IMR-90 (cell line): Measurements from ENCODE around the gene KLRF2. TPM values are rescaled to one million over a fixed set of nuclear protein-coding genes. Genes with fewer than 3 reads are reported as not detected.

Source experiments
- ATAC-seq: fragments of 200-7000 bp; cut with Tn5 transposase; 2 replicates; pipeline ENCODE4 v1.9.1; 2020; ENCODE audit warnings: low read depth, mild to moderate bottlenecking, moderate library complexity
- BruUV-seq: library from RNA; stranded (reverse); fragments of 400-500 nt; replicated peaks from 2 replicates; lab custom pipeline; 2021; lab: Mats Ljungman, UMichigan
- CTCF ChIA-PET: fragments of 300-600 bp; formaldehyde crosslinking; extraction: SDS; loops from one replicate; lab custom pipeline; 2021; ENCODE audit warnings: antibody characterized with exemption; lab: Yijun Ruan, JAX
- POLR2A ChIA-PET: fragments of 300-600 bp; sonication (Branson Sonifier 250); formaldehyde crosslinking; loops from one replicate; lab custom pipeline; 2022; ENCODE audit warnings: antibody characterized with exemption; ENCODE audit not compliant: unreplicated experiment; lab: Charles Lee
- DNase-seq: peaks from one replicate; pipeline ENCODE4 v3.0.0; 2013
- H2AFZ ChIP-seq: replicated peaks from 2 replicates; pipeline ENCODE3; 2013; ENCODE audit warnings: low read length, mild to moderate bottlenecking; ENCODE audit not compliant: poor library complexity
- H2AK5ac ChIP-seq: 2 replicates; pipeline ENCODE4 v1.6.1; 2013; ENCODE audit warnings: low read depth, low read length, inconsistent platforms
- H2AK9ac ChIP-seq: replicated peaks from 2 replicates; pipeline ENCODE3; 2013; ENCODE audit warnings: mild to moderate bottlenecking, low read depth, low read length, moderate library complexity; ENCODE audit not compliant: poor library complexity
- H2BK120ac ChIP-seq: 2 replicates; pipeline ENCODE4 v1.6.1; 2013; ENCODE audit warnings: low read depth, low read length, inconsistent platforms
- H2BK15ac ChIP-seq: 3 replicates; pipeline ENCODE4 v1.6.1; 2013; ENCODE audit warnings: low read depth, low read length, inconsistent platforms
- H2BK20ac ChIP-seq: 2 replicates; pipeline ENCODE4 v1.6.1; 2013; ENCODE audit warnings: low read depth, mild to moderate bottlenecking, inconsistent platforms, low read length, moderate library complexity
- H2BK5ac ChIP-seq: 2 replicates; pipeline ENCODE4 v1.6.1; 2013; ENCODE audit warnings: mild to moderate bottlenecking, low read depth, low read length, inconsistent platforms; ENCODE audit not compliant: poor library complexity, severe bottlenecking
- H3K14ac ChIP-seq: replicated peaks from 2 replicates; pipeline ENCODE4 v1.6.1; 2013; ENCODE audit warnings: low read depth, low read length, inconsistent platforms
- H3K18ac ChIP-seq: 2 replicates; pipeline ENCODE4 v1.6.1; 2013; ENCODE audit warnings: low read depth, low read length, control low read depth
- H3K23ac ChIP-seq: 2 replicates; pipeline ENCODE4 v1.6.1; 2013; ENCODE audit warnings: low read depth, low read length, inconsistent platforms
- H3K27ac ChIP-seq: 2 replicates; pipeline ENCODE4 v1.5.1; 2013; ENCODE audit warnings: mild to moderate bottlenecking, control low read depth, low read length; ENCODE audit not compliant: insufficient read depth
- H3K27me3 ChIP-seq: 2 replicates; pipeline ENCODE4 v1.6.1; 2013; ENCODE audit warnings: low read length; ENCODE audit not compliant: control insufficient read depth, insufficient read depth
- H3K36me3 ChIP-seq: 2 replicates; pipeline ENCODE4 v1.6.1; 2013; ENCODE audit warnings: low read length, mixed read lengths; ENCODE audit not compliant: control insufficient read depth, insufficient read depth
- H3K4ac ChIP-seq: 2 replicates; pipeline ENCODE4 v1.6.1; 2013; ENCODE audit warnings: low read depth, low read length, inconsistent platforms
- H3K4me1 ChIP-seq: 2 replicates; pipeline ENCODE4 v1.6.1; 2013; ENCODE audit warnings: low read length, mixed read lengths; ENCODE audit not compliant: control insufficient read depth, insufficient read depth
- H3K4me2 ChIP-seq: 2 replicates; pipeline ENCODE4 v1.6.1; 2013; ENCODE audit warnings: low read depth, mild to moderate bottlenecking, control low read depth, low read length, moderate library complexity
- H3K4me3 ChIP-seq: 2 replicates; pipeline ENCODE4 v1.5.1; 2013; ENCODE audit warnings: low read depth, mild to moderate bottlenecking, control low read depth, low read length, moderate library complexity; ENCODE audit not compliant: insufficient read depth
- H3K56ac ChIP-seq: 2 replicates; pipeline ENCODE4 v1.6.1; 2013; ENCODE audit warnings: low read length, inconsistent platforms; ENCODE audit not compliant: insufficient read depth; ENCODE audit errors: extremely low read depth
- H3K79me1 ChIP-seq, 2 experiments: 2 replicates each; pipeline ENCODE4 v1.6.1; 2013; ENCODE audit warnings: low read length in 2 of 2, inconsistent platforms in 1 of 2, low read depth in 1 of 2
- H3K9ac ChIP-seq: 2 replicates; pipeline ENCODE4 v1.6.1; 2013; ENCODE audit warnings: low read depth, low read length, control low read depth
- H3K9me1 ChIP-seq: 2 replicates; pipeline ENCODE4 v1.6.1; 2013; ENCODE audit warnings: low read length, inconsistent platforms; ENCODE audit not compliant: insufficient read depth
- H3K9me3 ChIP-seq: 2 replicates; pipeline ENCODE4 v1.6.1; 2013; ENCODE audit warnings: low read length; ENCODE audit not compliant: control insufficient read depth, insufficient read depth
- H4K20me1 ChIP-seq: 2 replicates; pipeline ENCODE4 v1.6.1; 2013; ENCODE audit warnings: low read length, inconsistent platforms; ENCODE audit not compliant: insufficient read depth
- H4K5ac ChIP-seq: 2 replicates; pipeline ENCODE4 v1.6.1; 2013; ENCODE audit warnings: mild to moderate bottlenecking, low read depth, low read length, control low read depth
- H4K8ac ChIP-seq, 2 experiments: 2 replicates each; pipeline ENCODE4 v1.6.1; 2013; ENCODE audit warnings: low read depth in 2 of 2, low read length in 2 of 2, control low read depth in 1 of 2, inconsistent platforms in 1 of 2
- H4K91ac ChIP-seq: 2 replicates; pipeline ENCODE4 v1.6.1; 2013; ENCODE audit warnings: low read depth, low read length, inconsistent platforms; ENCODE audit not compliant: insufficient read depth
- BHLHE40 ChIP-seq: fragments of 150-350 bp; IDR thresholded peaks from 2 replicates; pipeline ENCODE4 v1.6.1; 2016; ENCODE audit warnings: mild to moderate bottlenecking, low read depth, low read length
- CEBPB ChIP-seq: IDR thresholded peaks from 2 replicates; pipeline ENCODE4 v1.6.1; 2012; ENCODE audit warnings: low read depth, low read length, improper control_type of control experiment
- CHD1 ChIP-seq: IDR thresholded peaks from 2 replicates; pipeline ENCODE4 v1.6.1; 2012; ENCODE audit warnings: low read depth, low read length, improper control_type of control experiment
- FOS ChIP-seq: fragments of 150-350 bp; IDR thresholded peaks from 2 replicates; pipeline ENCODE4 v1.6.1; 2016; ENCODE audit warnings: low read depth, low read length
- MAFK ChIP-seq: IDR thresholded peaks from 2 replicates; pipeline ENCODE4 v1.6.1; 2012; ENCODE audit warnings: low read depth, low read length, improper control_type of control experiment
- MAZ ChIP-seq: IDR thresholded peaks from 2 replicates; pipeline ENCODE4 v1.6.1; 2012; ENCODE audit warnings: low read depth, mild to moderate bottlenecking, low read length, improper control_type of control experiment, moderate library complexity, borderline replicate concordance
- MXI1 ChIP-seq: IDR thresholded peaks from 2 replicates; pipeline ENCODE4 v1.6.1; 2012; ENCODE audit warnings: low read depth, mild to moderate bottlenecking, low read length, moderate library complexity, borderline replicate concordance
- NFE2L2 ChIP-seq: fragments of 150-350 bp; IDR thresholded peaks from 2 replicates; pipeline ENCODE4 v1.6.1; 2016; ENCODE audit warnings: low read depth, mild to moderate bottlenecking, low read length
- POLR2A ChIP-seq: IDR thresholded peaks from 2 replicates; pipeline ENCODE4 v1.6.1; 2012; ENCODE audit warnings: mild to moderate bottlenecking, low read depth, low read length
- RAD21 ChIP-seq: IDR thresholded peaks from 2 replicates; pipeline ENCODE4 v1.6.1; 2012; ENCODE audit warnings: low read length, improper control_type of control experiment
- RCOR1 ChIP-seq: IDR thresholded peaks from 2 replicates; pipeline ENCODE4 v1.6.1; 2012; ENCODE audit warnings: mild to moderate bottlenecking, low read length, improper control_type of control experiment; ENCODE audit not compliant: insufficient replicate concordance
- RFX5 ChIP-seq: IDR thresholded peaks from 2 replicates; pipeline ENCODE4 v1.8.0; 2012; ENCODE audit warnings: low read depth, mild to moderate bottlenecking, low read length, moderate library complexity
- SMC3 ChIP-seq: fragments of 150-350 bp; IDR thresholded peaks from 2 replicates; pipeline ENCODE4 v1.6.1; 2016; ENCODE audit warnings: low read depth, mild to moderate bottlenecking, antibody characterized with exemption, low read length, moderate library complexity
- USF2 ChIP-seq: fragments of 150-350 bp; IDR thresholded peaks from 2 replicates; pipeline ENCODE4 v1.6.1; 2017; ENCODE audit warnings: mild to moderate bottlenecking, antibody characterized with exemption, low read length, low read depth
- WGBS, 2 experiments: methylation state at CpG; one replicate each; pipeline versions ENCODE4 v1.1.5 to v1.1.7; 2013; ENCODE audit warnings: missing lambda C conversion rate in 2 of 2; ENCODE audit not compliant: insufficient read length in 1 of 2; ENCODE audit errors: extremely low coverage in 2 of 2; 5-methylcytosine and 5-hydroxymethylcytosine counted together
- dilution Hi-C: fragments of 300-500 bp; cut with HindIII; formaldehyde crosslinking; loops from one replicate; pipeline ENCODE4 v1.14.3; 2018; ENCODE audit warnings: low sequenced_read_pairs; ENCODE audit not compliant: unreplicated experiment
- in situ Hi-C: fragments of 300-500 bp; cut with MboI; formaldehyde crosslinking; loops from 3 replicates; pipeline ENCODE4 v1.14.3; 2019; ENCODE audit warnings: low sequenced_read_pairs, inconsistent platforms, mixed read lengths
- intact Hi-C: fragments of 100-400 bp; cut with micrococcal nuclease; formaldehyde crosslinking; loops from 2 replicates; pipeline ENCODE4 v1.10.0; 2022
- polyA plus RNA-seq, 3 experiments: library from polyadenylated mRNA; depleted of rRNA; stranded (reverse); fragments of >200 nt; gene quantifications; 2 replicates each; pipeline ENCODE4 v1.2.3, GENCODE V29; 2012; ENCODE audit warnings: low replicate concordance in 1 of 3
- total RNA-seq: library from RNA; depleted of rRNA; stranded (reverse); fragments of >200 nt; gene quantifications from 2 replicates; pipeline ENCODE4 v1.2.3, GENCODE V29; 2012
- TF ChIP-seq, protein P1 (sequence below): conservative IDR thresholded peaks from 2 replicates; pipeline ENCODE4 v1.5.1; 2012; ENCODE audit warnings: mild to moderate bottlenecking, low read depth, low read length, improper control_type of control experiment
- TF ChIP-seq, protein P2 (sequence below): fragments of 150-350 bp; IDR thresholded peaks from 2 replicates; pipeline ENCODE4 v1.6.1; 2016; ENCODE audit warnings: low read depth, mild to moderate bottlenecking, low read length, moderate library complexity, borderline replicate concordance

The KLRF2 gene
- total and polyA plus RNA-seq, 2 of the 4 experiments (the other 2 are of a cell fraction): not detected

- Histone ChIP-seq H4K5ac (no peak overlapping the region), H2AK5ac (no peak overlapping the region), H3K4me1 (no peaks in the 10 kb centered on the region), H2BK5ac (no peak overlapping the region), H3K18ac (no peak overlapping the region), H3K14ac (no peak overlapping the region), H3K36me3 (no peaks in the 10 kb centered on the region), H3K9me3 (no peaks in the 10 kb centered on the region), H4K20me1 (no peaks in the 10 kb centered on the region), H4K91ac (no peak overlapping the region), H3K9ac (no peak overlapping the region), H2AFZ (no peak overlapping the region), H3K27ac (no peak overlapping the region), H3K4me3 (no peak overlapping the region), H2BK20ac (no peak overlapping the region), H3K56ac (no peak overlapping the region), H2BK120ac (no peak overlapping the region), H3K9me1 (no peaks in the 10 kb centered on the region), H4K8ac (no peak overlapping the region), H3K79me1 (no peaks in the 10 kb centered on the region), H3K4ac (no peak overlapping the region), H3K4me2 (no peak overlapping the region), H3K27me3 (no peaks in the 10 kb centered on the region; the same call in 1 of the 2 replicates), H2BK15ac (no peak overlapping the region), H2AK9ac (no peak overlapping the region), H3K23ac (no peak overlapping the region)
- ChIA-PET POLR2A (no interaction called here), CTCF (no interaction called here)
- no TSS peak for BruUV-seq
- in situ Hi-C loops: loop anchor here (10.0 kb wide), 1 partner anchor 108 kb away; no protein-coding TSS in a partner anchor
- intact Hi-C loops: no loop called here
- dilution Hi-C loops: no loop called here
- DNase-seq (no peak), ATAC-seq (no peak)
- TF ChIP-seq BHLHE40 (no peak), MXI1 (no peak), CEBPB (no peak), POLR2A (no peak), SMC3 (no peak), MAFK (no peak), USF2 (no peak), MAZ (no peak), FOS (no peak), CHD1 (no peak), NFE2L2 (no peak), RFX5 (no peak), RCOR1 (no peak), RAD21 (no peak)
- TF ChIP-seq, protein P1, sequence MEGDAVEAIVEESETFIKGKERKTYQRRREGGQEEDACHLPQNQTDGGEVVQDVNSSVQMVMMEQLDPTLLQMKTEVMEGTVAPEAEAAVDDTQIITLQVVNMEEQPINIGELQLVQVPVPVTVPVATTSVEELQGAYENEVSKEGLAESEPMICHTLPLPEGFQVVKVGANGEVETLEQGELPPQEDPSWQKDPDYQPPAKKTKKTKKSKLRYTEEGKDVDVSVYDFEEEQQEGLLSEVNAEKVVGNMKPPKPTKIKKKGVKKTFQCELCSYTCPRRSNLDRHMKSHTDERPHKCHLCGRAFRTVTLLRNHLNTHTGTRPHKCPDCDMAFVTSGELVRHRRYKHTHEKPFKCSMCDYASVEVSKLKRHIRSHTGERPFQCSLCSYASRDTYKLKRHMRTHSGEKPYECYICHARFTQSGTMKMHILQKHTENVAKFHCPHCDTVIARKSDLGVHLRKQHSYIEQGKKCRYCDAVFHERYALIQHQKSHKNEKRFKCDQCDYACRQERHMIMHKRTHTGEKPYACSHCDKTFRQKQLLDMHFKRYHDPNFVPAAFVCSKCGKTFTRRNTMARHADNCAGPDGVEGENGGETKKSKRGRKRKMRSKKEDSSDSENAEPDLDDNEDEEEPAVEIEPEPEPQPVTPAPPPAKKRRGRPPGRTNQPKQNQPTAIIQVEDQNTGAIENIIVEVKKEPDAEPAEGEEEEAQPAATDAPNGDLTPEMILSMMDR: no peak
- TF ChIP-seq, protein P2, sequence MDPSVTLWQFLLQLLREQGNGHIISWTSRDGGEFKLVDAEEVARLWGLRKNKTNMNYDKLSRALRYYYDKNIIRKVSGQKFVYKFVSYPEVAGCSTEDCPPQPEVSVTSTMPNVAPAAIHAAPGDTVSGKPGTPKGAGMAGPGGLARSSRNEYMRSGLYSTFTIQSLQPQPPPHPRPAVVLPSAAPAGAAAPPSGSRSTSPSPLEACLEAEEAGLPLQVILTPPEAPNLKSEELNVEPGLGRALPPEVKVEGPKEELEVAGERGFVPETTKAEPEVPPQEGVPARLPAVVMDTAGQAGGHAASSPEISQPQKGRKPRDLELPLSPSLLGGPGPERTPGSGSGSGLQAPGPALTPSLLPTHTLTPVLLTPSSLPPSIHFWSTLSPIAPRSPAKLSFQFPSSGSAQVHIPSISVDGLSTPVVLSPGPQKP: no peak
- WGBS, 2 experiments: no CpG with 5 or more reads among the region's 1 CpG
Observed at GRCh38 chr12:9922429-9922828, 41.1 kb downstream of the KLRF2 start.
